WTC11 (cell line): ENCODE results near the gene LRTM1. TPM values are rescaled to one million over a fixed set of nuclear protein-coding genes. Genes with fewer than 3 reads are reported as not detected.

ENCODE experiments used
- ATAC-seq: fragments of 200-7000 bp; cut with Tn5 transposase; 2 replicates; pipeline ENCODE4 v1.10.0; 2021; ENCODE audit warnings: mild to moderate bottlenecking, moderate library complexity
- CTCF ChIA-PET: fragments of 300-600 bp; sonication (Branson Sonifier 250); formaldehyde crosslinking; loops from one replicate; lab custom pipeline; 2021; ENCODE audit warnings: antibody characterized with exemption; lab: Charles Lee
- POLR2A ChIA-PET: fragments of 350-600 bp; sonication (Branson Sonifier 250); formaldehyde crosslinking; loops from one replicate; lab custom pipeline; 2021; ENCODE audit warnings: antibody characterized with exemption; lab: Charles Lee
- DNase-seq: peaks from one replicate; pipeline ENCODE4 v3.0.0; 2021; ENCODE audit warnings: low spot score
- H3K27ac Mint-ChIP-seq: 2 replicates; pipeline ENCODE4 v1.8.0; 2021; ENCODE audit warnings: mixed read lengths
- H3K27me3 Mint-ChIP-seq: 2 replicates; pipeline ENCODE4 v1.8.0; 2021; ENCODE audit warnings: low read depth, mild to moderate bottlenecking, moderate library complexity, mixed read lengths
- H3K36me3 Mint-ChIP-seq: 2 replicates; pipeline ENCODE4 v1.8.0; 2021; ENCODE audit warnings: mixed read lengths
- H3K4me1 Mint-ChIP-seq: 2 replicates; pipeline ENCODE4 v1.8.0; 2022; ENCODE audit warnings: mixed read lengths
- H3K4me3 Mint-ChIP-seq: 2 replicates; pipeline ENCODE4 v1.8.0; 2021; ENCODE audit warnings: mild to moderate bottlenecking, moderate library complexity, mixed read lengths
- H3K9me3 Mint-ChIP-seq: 2 replicates; pipeline ENCODE4 v1.8.0; 2021; ENCODE audit warnings: mixed read lengths
- ATF3 ChIP-seq: sonication (generic); formaldehyde crosslinking; conservative IDR thresholded peaks from 2 replicates; pipeline ENCODE4 v1.8.1; 2022; ENCODE audit warnings: mild to moderate bottlenecking, missing genetic modification reagents
- CREB1 ChIP-seq: sonication (generic); formaldehyde crosslinking; IDR thresholded peaks from 2 replicates; pipeline ENCODE4 v1.8.0; 2023; ENCODE audit warnings: mild to moderate bottlenecking, missing genetic modification reagents
- ETV6 ChIP-seq: sonication (generic); formaldehyde crosslinking; IDR thresholded peaks from 2 replicates; pipeline ENCODE4 v1.8.1; 2022; ENCODE audit warnings: mild to moderate bottlenecking, missing genetic modification reagents
- FOXP1 ChIP-seq: sonication (generic); formaldehyde crosslinking; IDR thresholded peaks from 2 replicates; pipeline ENCODE4 v1.8.0; 2022; ENCODE audit warnings: missing genetic modification reagents, mild to moderate bottlenecking, moderate library complexity, borderline replicate concordance
- FOXP4 ChIP-seq: sonication (generic); formaldehyde crosslinking; IDR thresholded peaks from 2 replicates; pipeline ENCODE4 v1.8.0; 2022; ENCODE audit warnings: mild to moderate bottlenecking, missing genetic modification reagents
- GABPB1 ChIP-seq: sonication (generic); formaldehyde crosslinking; IDR thresholded peaks from 2 replicates; pipeline ENCODE4 v1.8.1; 2023; ENCODE audit warnings: mild to moderate bottlenecking, missing genetic modification reagents
- GTF2I ChIP-seq: fragments of 250-450 bp; sonication (Bioruptor Pico); conservative IDR thresholded peaks from 2 replicates; pipeline ENCODE4 v1.4.0; 2021; ENCODE audit warnings: mild to moderate bottlenecking
- NFE2L1 ChIP-seq: sonication (generic); formaldehyde crosslinking; IDR thresholded peaks from 2 replicates; pipeline ENCODE4 v1.8.1; 2023; ENCODE audit warnings: missing genetic modification reagents
- NR1H2 ChIP-seq: sonication (generic); formaldehyde crosslinking; IDR thresholded peaks from 2 replicates; pipeline ENCODE4 v1.9.0; 2021; ENCODE audit warnings: mild to moderate bottlenecking, moderate library complexity, missing genetic modification reagents
- NR3C1 ChIP-seq: sonication (generic); formaldehyde crosslinking; conservative IDR thresholded peaks from 2 replicates; pipeline ENCODE4 v1.8.1; 2023; ENCODE audit warnings: low read depth, mild to moderate bottlenecking, missing genetic modification reagents
- OVOL2 ChIP-seq: fragments of 250-450 bp; sonication (Bioruptor Pico); IDR thresholded peaks from 2 replicates; pipeline ENCODE4 v1.9.0; 2021; ENCODE audit warnings: mild to moderate bottlenecking, borderline replicate concordance
- PRRX2 ChIP-seq: fragments of 250-450 bp; sonication (Bioruptor Pico); IDR thresholded peaks from 2 replicates; pipeline ENCODE4 v1.8.0; 2021; ENCODE audit warnings: mild to moderate bottlenecking
- RELA ChIP-seq: sonication (generic); formaldehyde crosslinking; IDR thresholded peaks from 2 replicates; pipeline ENCODE4 v1.8.1; 2022; ENCODE audit warnings: missing genetic modification reagents, mild to moderate bottlenecking, borderline replicate concordance
- TEAD1 ChIP-seq: sonication (generic); formaldehyde crosslinking; IDR thresholded peaks from 2 replicates; pipeline ENCODE4 v1.8.0; 2022; ENCODE audit warnings: mild to moderate bottlenecking, missing genetic modification reagents
- TP53 ChIP-seq: sonication (generic); formaldehyde crosslinking; IDR thresholded peaks from 2 replicates; pipeline ENCODE4 v1.8.1; 2023; ENCODE audit warnings: mild to moderate bottlenecking, missing genetic modification reagents
- ZNF219 ChIP-seq: sonication (generic); formaldehyde crosslinking; IDR thresholded peaks from 2 replicates; pipeline ENCODE4 v1.8.0; 2023; ENCODE audit warnings: missing genetic modification reagents, mild to moderate bottlenecking, borderline replicate concordance
- ZNF317 ChIP-seq: sonication (generic); formaldehyde crosslinking; IDR thresholded peaks from 2 replicates; pipeline ENCODE4 v1.8.1; 2023; ENCODE audit warnings: low read depth, mild to moderate bottlenecking, moderate library complexity, missing genetic modification reagents, borderline replicate concordance
- ZNF671 ChIP-seq: fragments of 250-450 bp; sonication (Bioruptor Pico); IDR thresholded peaks from 2 replicates; pipeline ENCODE4 v1.8.0; 2021; ENCODE audit warnings: mild to moderate bottlenecking
- ZSCAN18 ChIP-seq: fragments of 250-450 bp; sonication (Bioruptor Pico); IDR thresholded peaks from 2 replicates; pipeline ENCODE4 v2.1.2; 2022; ENCODE audit warnings: mild to moderate bottlenecking, moderate library complexity
- total RNA-seq: library from RNA; stranded (reverse); gene quantifications from 3 replicates; pipeline ENCODE4 v1.2.3, GENCODE V29; 2021
- TF ChIP-seq, protein P1 (sequence below): fragments of 250-450 bp; sonication (Bioruptor Pico); IDR thresholded peaks from 2 replicates; pipeline ENCODE4 v1.9.0; 2021; ENCODE audit warnings: mild to moderate bottlenecking, borderline replicate concordance
- TF ChIP-seq, protein P2 (sequence below): fragments of 250-450 bp; sonication (Bioruptor Pico); conservative IDR thresholded peaks from 2 replicates; pipeline ENCODE4 v1.9.0; 2021; ENCODE audit warnings: mild to moderate bottlenecking
- TF ChIP-seq, protein P3 (sequence below): sonication (generic); formaldehyde crosslinking; IDR thresholded peaks from 2 replicates; pipeline ENCODE4 v1.8.0; 2022; ENCODE audit warnings: mild to moderate bottlenecking, missing genetic modification reagents
- TF ChIP-seq, protein P4 (sequence below): sonication (generic); formaldehyde crosslinking; IDR thresholded peaks from 2 replicates; pipeline ENCODE4 v1.8.1; 2023; ENCODE audit warnings: mild to moderate bottlenecking, missing genetic modification reagents, moderate library complexity

Gene LRTM1
- total RNA-seq, 1 experiment from 2014 or later, result not detected

- H3K4me1 Mint-ChIP-seq, result peaks cover 11% of the 10 kb centered on the region
- TF ChIP-seq, protein P1, sequence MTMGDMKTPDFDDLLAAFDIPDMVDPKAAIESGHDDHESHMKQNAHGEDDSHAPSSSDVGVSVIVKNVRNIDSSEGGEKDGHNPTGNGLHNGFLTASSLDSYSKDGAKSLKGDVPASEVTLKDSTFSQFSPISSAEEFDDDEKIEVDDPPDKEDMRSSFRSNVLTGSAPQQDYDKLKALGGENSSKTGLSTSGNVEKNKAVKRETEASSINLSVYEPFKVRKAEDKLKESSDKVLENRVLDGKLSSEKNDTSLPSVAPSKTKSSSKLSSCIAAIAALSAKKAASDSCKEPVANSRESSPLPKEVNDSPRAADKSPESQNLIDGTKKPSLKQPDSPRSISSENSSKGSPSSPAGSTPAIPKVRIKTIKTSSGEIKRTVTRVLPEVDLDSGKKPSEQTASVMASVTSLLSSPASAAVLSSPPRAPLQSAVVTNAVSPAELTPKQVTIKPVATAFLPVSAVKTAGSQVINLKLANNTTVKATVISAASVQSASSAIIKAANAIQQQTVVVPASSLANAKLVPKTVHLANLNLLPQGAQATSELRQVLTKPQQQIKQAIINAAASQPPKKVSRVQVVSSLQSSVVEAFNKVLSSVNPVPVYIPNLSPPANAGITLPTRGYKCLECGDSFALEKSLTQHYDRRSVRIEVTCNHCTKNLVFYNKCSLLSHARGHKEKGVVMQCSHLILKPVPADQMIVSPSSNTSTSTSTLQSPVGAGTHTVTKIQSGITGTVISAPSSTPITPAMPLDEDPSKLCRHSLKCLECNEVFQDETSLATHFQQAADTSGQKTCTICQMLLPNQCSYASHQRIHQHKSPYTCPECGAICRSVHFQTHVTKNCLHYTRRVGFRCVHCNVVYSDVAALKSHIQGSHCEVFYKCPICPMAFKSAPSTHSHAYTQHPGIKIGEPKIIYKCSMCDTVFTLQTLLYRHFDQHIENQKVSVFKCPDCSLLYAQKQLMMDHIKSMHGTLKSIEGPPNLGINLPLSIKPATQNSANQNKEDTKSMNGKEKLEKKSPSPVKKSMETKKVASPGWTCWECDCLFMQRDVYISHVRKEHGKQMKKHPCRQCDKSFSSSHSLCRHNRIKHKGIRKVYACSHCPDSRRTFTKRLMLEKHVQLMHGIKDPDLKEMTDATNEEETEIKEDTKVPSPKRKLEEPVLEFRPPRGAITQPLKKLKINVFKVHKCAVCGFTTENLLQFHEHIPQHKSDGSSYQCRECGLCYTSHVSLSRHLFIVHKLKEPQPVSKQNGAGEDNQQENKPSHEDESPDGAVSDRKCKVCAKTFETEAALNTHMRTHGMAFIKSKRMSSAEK (CRISPR knock-in tag), result no peak
- TF ChIP-seq ETV6 (CRISPR knock-in tag), result no peak
- TF ChIP-seq, all 79 proteins: peak for 0
- CTCF ChIA-PET, result interaction anchor here (1.1 to 1.3 kb wide), 2 partner anchors 17 to 106 kb away, joined by 3 read pairs; no protein-coding TSS in a partner anchor
- H3K9me3 Mint-ChIP-seq, result no peaks in the 10 kb centered on the region
- no peak overlapping the region for H3K27ac Mint-ChIP-seq
- no peaks in the 10 kb centered on the region for H3K27me3 Mint-ChIP-seq
- DNase-seq, result no peak
- H3K36me3 Mint-ChIP-seq, result no peaks in the 10 kb centered on the region
- ATAC-seq, result no peak
- POLR2A ChIA-PET, result no interaction called here
- H3K4me3 Mint-ChIP-seq, result no peak overlapping the region
Observed at GRCh38 chr3:54936561-54936960, 8.7 kb upstream of the LRTM1 start.

DNA sequence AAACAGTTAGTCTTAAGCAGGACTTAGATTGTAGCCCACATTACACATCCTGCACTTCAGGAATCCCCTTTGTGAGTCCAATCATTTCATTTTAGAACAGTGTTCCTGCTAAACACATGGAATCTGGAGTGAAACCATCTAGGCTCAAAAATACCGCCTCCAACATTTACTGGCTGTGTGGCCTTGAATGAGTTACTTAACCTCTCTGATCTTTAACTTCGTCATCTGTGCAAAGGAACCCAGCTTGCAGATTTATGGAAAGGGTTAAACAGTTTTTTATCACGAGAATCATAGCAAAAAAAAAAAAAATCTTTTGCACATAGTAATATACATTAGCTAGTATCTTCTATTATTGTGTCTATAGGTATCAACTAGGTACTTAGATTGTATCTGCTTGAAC, 8.0 kb upstream of the LRTM1 start:
- Mint-ChIP-seq H3K36me3 (no peaks in the 10 kb centered on the region), H3K9me3 (no peaks in the 10 kb centered on the region), H3K27me3 (no peaks in the 10 kb centered on the region), H3K4me3 (no peak overlapping the region), H3K4me1 (peaks cover 15% of the 10 kb centered on the region), H3K27ac (no peak overlapping the region)
- CTCF ChIA-PET, result interaction anchor here (1.2 to 1.3 kb wide), 2 partner anchors 105 kb away, joined by 3 read pairs; no protein-coding TSS in a partner anchor
- DNase-seq (no peak), ATAC-seq (no peak)
- POLR2A ChIA-PET, result no interaction called here
- TF ChIP-seq GABPB1, result no peak
- TF ChIP-seq ZNF219, result no peak
- TF ChIP-seq NR1H2 (CRISPR knock-in tag), result no peak
- no peak for TF ChIP-seq OVOL2 (CRISPR knock-in tag)
- no peak for TF ChIP-seq ATF3
- no peak for TF ChIP-seq GTF2I (CRISPR knock-in tag)
- no peak for TF ChIP-seq ZSCAN18 (CRISPR knock-in tag)
- no peak for TF ChIP-seq TP53
- TF ChIP-seq PRRX2 (CRISPR knock-in tag), result no peak
- no peak for TF ChIP-seq CREB1 (CRISPR knock-in tag)
- TF ChIP-seq ETV6 (CRISPR knock-in tag), result no peak
- TF ChIP-seq FOXP4, result no peak
- no peak for TF ChIP-seq RELA (CRISPR knock-in tag)
- no peak for TF ChIP-seq NFE2L1

DNA sequence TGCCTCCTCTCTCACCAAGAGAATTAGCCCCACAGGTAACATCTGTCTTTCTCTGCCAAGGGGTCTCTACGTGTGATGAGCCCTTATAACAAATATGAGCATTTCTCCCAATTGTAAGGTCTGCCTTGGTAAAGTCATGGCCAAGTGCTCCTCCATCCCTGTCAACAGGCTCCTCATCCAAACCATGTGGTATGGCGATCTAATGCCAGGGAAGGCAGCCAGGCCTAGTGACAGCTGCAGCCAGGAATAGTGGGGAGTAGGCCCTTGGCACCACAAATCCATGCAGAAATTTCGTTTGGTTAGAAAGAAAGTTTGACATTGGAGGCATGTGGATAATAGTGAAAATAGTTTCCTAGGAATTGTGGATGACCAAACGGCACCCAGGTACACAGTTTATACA, 4.7 kb upstream of the LRTM1 start:
- peaks cover 15% of the 10 kb centered on the region for H3K4me1 Mint-ChIP-seq
- H3K27me3 Mint-ChIP-seq, result no peaks in the 10 kb centered on the region
- ChIA-PET POLR2A (no interaction called here), CTCF (no interaction called here)
- H3K36me3 Mint-ChIP-seq, result no peaks in the 10 kb centered on the region
- DNase-seq, result no peak
- H3K9me3 Mint-ChIP-seq, result no peaks in the 10 kb centered on the region
- H3K4me3 Mint-ChIP-seq, result no peak overlapping the region
- no peak for ATAC-seq
- no peak overlapping the region for H3K27ac Mint-ChIP-seq
- no peak for TF ChIP-seq TEAD1 (CRISPR knock-in tag)
- TF ChIP-seq, protein P2, sequence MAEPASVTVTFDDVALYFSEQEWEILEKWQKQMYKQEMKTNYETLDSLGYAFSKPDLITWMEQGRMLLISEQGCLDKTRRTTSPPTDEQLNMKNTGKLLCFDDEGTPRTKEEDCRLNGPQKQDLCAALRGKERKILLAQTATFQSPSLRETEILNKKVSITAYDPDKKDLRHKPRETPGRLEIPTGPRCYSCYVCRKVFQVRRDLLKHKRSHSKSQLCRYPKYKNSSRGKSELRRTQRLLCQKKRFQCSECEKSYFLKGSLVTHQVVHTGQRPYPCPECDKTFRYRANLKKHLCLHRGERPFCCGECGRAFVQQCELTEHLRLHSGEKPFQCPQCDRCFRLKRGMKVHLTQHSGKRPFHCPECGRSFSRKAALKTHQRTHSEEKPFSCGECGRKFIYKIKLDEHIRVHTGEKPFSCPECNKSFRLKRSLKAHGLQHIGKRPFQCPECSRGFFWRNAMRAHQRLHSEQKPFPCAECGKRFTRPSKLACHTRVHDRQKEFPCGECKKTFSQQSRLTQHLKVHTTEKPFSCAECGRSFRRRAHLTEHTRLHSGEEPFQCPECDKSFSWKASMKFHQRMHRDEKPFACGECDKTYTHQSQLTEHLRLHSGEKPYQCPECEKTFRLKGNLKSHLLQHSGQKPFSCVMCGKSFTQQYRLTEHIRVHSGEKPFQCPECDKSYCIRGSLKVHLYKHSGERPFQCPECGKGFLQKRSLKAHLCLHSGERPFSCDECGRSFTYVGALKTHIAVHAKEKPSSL (CRISPR knock-in tag), result no peak
- no peak for TF ChIP-seq FOXP1
- TF ChIP-seq, protein P3, sequence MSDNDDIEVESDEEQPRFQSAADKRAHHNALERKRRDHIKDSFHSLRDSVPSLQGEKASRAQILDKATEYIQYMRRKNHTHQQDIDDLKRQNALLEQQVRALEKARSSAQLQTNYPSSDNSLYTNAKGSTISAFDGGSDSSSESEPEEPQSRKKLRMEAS, result no peak
- no peak for TF ChIP-seq NR3C1 (CRISPR knock-in tag)
- TF ChIP-seq, protein P4, sequence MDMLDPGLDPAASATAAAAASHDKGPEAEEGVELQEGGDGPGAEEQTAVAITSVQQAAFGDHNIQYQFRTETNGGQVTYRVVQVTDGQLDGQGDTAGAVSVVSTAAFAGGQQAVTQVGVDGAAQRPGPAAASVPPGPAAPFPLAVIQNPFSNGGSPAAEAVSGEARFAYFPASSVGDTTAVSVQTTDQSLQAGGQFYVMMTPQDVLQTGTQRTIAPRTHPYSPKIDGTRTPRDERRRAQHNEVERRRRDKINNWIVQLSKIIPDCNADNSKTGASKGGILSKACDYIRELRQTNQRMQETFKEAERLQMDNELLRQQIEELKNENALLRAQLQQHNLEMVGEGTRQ, result no peak
- TF ChIP-seq RELA (CRISPR knock-in tag), result no peak
- no peak for TF ChIP-seq ZNF671
- no peak for TF ChIP-seq ZNF317 (CRISPR knock-in tag)
